Left hindlimb (tissue), 1 donor: ENCODE results near the gene APELA.
"Not testable (repeated sequence)": the region's sequence is repeated elsewhere in the genome, so short reads cannot be mapped to it uniquely, and the experiment has no call there.

Source experiments
- DNase-seq: peaks from one replicate; pipeline ENCODE4 v3.0.0-alpha.2; 2018

APELA gene, protein sequence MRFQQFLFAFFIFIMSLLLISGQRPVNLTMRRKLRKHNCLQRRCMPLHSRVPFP

DNA sequence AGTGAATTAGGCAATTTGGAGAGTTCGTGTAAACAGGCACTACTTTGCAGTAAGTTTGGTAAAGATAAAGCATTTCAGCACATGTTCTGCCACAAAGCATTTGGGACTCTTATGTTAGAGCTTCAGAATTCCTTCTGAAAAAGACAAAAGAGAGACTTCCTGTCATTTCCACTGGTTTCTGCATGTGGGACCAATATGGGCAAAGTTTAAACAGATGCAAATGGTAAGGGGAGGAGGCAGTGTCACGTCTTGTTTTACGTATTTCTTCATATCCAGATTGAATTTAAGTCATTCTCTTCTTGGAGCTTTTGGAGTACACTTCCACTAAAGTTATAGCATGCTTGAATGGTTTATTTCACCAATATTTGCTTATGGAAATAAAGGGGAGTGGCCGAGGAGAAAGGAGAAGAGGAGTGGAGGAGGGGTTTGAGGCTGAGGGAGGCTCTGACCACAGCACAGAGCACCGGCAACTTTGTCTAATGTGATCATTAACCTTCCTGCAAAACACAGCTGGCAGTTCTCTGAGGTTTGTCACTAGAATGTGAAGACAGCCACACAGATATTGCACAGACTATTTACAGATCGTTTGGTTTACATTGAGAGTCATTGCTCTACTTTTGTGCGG lies at the start of gene APELA:
Gene APELA (plus strand): TSS at position 479 of the 625 bp plus-strand sequence. CDS start 154 bp downstream, outside the sequence.
- DNase-seq = no peak

DNA sequence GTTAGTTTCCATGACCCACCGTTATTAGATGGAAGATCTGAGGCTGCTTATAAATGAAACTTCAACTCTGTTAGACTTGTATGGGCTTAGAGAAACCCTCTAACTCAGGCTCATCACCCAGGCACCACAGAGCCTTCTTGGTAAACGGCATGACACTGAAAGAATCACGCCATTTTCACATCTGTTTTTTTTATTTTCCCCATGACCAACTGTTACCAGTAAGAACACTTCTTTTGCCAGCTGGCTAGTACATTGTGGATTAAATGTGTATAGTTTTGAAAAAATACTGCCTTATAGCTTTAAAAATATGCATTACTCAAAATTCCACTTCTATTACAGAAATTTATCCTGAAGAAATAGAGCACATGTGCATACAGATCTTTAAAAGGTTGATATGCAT lies 48.0 kb upstream of the APELA start:
- DNase-seq = no peak

DNA sequence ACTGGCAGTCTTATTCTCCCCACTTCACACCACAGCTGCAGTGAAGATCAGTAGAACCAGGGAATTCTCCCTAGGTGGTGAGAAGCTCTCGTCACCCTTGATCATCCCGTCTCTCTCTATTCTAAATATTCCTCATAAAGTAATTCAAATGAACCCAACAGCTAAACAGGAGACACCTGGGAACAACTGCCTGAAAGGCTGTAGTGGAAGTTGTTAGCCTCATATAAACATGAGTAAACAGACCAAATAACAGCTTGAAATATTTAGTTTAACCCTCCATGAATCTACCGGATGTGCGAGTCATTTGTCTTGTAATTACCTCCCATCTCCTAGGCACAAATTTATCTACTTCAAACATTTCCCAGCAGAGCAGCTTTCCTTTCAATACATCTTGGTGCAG lies 30.4 kb upstream of the APELA start:
- DNase-seq = no peak

DNA sequence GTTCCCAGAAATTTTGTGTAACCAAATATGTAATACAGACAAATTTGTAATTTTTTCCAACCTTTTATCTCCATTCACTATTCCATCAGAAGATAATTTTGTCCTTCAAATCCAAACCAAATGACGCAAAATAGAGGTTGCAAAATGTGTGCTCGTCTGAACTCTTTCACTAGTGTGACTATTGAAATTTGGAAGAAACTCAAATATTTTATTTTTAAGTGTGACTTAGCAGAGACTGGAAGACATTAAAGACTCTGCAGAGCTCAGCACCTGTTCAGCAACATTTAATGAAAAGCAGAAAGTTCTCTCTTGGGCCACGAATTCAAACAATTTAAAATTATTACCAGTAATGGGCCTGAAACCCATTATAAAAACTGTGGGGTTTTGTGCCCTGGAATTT lies 30.0 kb upstream of the APELA start:
- no peak for DNase-seq

DNA sequence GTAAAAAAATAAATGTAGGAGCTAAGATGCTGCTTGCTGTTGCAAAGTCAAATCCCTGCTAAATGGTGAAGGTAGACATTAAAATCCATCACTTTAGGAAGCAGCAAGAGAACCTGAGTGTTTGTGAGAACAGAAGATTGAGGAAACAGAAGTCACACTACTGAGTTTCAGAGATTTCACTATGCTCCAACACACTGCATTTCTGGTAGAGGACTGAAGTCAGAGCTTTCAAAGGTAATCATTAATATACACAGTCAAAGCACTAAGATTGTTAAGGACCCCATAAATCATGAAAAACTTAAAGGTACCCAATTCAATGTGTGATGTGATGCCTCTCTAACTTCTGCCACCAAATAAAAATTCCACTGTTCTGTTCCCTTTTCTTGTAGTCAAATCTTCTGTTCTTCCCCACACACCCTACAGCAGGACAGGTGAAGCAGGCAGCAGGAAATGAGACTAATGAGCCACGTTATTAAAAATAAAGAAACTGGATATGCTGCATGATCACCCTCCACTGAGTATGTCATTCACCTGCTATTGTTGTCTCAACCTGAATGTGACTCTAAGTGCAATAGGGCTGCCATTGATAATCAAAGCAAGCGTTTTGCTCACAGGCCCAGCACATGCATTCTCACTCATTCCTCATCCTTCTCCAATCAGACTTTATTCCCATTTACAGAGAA lies 28.9 kb upstream of the APELA start:
- no peak for DNase-seq

DNA sequence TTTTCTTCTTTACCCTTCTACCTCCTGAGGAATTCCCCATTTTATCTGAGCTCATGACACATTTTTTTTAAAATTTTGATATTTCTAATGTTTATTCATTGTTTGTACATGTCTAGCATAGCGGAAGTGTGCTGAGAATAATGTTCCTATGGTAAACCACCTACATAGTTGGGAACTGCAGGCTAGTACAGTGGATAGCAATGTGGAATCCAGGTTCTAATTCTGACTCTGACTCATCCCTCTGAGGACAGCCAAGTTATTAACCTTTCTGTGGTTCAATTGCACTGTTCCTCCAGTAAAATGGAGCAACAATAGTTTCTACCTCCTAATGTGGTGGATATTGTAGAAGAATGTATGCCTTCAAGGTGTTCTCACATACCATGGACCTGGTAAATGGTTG lies 20.6 kb upstream of the APELA start:
- DNase-seq = no peak

DNA sequence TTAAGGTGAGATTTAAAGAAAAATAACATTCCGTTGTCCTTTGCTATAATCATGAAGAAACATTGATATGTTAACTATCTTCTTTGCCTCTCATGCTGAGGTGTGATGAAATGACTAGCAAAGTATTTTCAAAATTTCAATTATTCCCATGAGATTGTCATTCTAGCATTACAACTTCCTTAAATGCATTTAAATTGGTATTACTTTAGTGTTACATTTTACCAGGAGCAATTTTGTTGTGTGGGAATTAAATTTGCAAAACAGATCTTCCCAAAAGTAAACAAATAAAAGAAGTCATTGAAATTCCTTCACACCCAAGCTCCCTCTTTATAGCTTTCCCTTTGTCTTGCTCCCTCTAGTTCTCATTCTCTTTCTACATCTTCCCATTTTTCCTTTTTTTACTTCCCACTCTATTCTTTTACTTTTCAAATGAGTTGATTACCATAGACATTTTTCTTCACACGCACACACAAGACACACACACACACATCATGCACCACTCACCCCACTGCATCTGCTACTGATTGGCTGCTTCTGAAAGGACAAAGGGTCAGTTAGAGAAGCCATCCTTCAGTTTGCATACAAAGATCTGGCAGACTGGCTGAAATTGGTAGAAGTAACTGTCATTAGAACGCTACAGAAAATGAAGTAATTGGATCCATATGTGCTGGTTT lies 10.0 kb upstream of the APELA start:
- no peak for DNase-seq

DNA sequence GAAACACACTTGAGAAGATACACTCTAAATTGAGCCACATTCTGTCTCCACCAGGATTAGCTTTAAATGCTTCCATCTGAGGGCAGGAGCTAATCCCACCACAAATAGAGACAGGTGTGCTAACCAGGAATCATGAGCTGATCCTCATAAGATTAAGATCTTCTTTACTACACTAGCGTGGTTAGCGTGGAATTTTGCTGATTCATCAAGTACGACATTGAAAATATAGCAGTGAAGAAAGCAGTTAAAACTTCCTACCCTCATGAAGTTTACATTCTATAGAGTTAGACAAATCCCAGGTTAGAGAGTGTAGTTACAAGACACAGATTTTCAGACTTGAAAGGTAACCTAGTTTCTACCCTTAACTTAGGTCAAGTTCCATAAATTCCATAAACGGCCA lies 5.3 kb upstream of the APELA start:
- DNase-seq = no peak

DNA sequence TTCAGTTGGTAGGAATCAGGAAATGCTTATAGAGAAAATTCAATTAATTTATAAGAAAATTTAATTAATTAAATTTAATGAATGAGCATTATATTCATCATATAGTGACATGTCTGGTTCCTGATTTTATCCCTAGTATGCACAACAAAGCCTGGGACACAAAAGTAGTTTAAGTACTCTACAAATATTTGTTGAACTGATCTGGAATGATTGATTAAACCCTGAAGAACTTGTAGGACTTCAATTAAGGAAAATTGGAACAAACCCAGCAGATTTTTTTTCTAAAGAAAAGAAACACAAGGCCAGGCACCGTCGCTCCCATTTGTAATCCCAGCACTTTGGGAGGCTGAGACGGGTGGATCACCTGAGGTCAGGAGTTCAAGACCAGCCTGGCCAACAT lies 4.5 kb upstream of the APELA start:
- no peak for DNase-seq

DNA sequence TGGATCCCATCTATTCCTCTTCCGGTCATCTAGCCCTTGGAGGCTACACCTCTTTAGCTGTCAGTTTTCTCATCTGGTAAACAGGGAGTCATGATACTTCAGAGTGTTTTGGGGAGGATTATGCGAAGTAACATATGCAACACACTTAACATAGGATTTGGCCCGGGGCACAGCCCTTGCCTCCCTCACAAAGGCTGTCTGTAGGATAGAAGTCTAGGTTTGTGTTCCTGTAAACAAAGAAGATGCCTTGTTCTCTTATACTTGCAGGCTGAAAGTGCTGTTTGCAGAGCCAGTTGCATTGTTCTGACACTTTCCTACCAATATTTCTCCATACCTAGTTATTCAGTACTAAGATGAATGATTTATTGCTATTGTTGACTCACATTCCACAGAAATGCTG lies 2.2 kb upstream of the APELA start:
- no peak for DNase-seq

DNA sequence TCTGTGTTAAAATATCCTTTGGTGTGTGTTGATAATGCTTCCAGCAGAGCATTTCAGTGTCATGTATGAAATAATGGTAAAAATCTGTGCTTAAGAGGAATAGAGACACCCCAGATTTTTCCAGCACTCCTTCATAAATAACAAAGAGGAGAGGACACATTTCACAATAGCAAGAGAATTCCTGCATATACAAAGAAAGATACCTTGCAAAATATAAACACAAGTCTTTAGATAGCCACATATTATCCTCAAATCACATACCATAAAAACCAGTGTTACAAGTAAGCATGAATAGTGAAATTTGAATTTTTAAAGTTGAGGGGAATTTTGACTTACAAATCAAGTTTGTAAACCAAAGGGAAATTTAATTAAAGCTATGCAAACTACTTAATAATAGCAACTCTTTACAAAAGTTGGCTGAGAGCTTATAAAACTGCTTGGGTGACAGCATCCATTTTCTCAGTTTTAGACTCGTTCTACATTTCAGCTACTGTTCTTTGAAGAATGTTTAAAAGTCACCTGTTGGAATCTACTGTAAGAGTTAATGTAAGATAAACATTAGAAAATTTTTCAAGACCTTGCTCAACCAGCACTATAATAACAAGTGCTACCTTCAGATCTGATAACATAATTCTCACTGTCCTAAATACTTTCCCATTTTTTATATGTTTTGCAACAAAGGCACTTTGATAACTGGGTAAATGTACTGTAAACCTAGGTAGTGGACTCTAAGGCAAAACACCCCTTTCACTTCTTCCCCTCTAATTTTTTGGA lies 3.7 kb downstream of the APELA start:
- no peak for DNase-seq

DNA sequence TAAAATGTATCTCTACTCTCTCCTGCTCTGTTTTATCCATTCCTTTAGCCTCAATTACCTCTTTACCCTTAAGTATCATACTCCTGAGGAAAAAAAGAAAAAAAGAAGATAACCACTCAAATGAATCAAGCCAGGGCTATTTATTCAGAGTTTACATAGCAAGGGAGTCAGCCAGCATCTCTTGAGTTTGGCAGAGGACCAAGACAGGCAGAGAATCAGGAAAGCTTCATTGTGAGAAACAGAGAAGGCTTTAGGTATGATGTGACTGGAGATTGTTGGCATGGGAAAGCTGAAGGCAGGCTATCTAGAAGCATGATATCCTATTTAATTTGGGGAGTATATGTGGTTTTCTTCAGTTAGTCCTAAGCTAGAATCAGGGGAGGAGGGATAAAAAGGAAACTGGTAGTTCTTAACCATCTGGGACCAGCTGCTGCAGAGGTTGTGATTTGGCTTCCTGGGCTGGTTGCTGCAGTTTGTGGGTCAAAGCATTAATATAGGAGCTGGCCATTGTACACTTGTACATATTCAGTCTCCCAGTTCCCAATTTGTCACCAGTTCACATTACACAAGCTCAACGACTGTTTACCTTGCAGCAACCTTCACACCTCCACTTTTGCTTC lies 11.2 kb downstream of the APELA start:
- no peak for DNase-seq

DNA sequence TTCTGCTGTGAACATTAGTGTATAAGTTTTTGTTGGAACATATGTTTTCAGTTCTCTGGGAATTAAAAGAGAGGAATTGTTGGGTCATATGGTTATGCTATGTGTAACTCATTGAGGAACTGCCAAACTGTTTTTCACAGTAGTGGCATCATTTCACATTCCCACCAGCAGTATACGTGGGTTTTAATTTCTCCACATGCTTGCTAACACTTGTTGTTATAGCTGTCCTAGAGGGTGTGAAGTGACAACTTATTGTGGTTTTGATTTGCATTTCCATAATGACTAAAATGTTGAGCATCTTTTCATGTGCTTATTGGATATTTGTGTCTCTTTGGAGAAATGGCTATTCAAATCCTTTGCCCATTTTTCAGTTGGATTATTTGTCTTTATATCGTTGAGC lies 13.7 kb downstream of the APELA start:
- no peak for DNase-seq

DNA sequence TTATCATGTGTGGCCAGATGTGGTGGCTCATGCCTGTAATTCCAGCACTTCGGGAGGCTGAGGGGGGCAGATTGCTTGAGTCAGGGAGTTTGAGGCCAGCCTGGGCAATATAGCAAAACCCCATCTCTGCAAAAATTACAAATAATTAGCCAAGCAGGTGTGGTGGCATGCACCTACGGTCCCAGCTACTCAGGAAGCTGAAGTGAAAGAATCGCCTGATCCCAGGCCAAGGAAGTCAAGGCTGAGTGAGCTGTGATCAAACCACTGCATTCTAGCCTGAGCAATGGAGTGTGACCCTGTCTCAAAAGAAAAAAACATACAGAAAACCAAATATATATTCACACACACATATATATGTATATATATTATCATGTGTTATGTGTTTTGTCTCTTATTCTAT lies 15.0 kb downstream of the APELA start:
- DNase-seq = no peak

DNA sequence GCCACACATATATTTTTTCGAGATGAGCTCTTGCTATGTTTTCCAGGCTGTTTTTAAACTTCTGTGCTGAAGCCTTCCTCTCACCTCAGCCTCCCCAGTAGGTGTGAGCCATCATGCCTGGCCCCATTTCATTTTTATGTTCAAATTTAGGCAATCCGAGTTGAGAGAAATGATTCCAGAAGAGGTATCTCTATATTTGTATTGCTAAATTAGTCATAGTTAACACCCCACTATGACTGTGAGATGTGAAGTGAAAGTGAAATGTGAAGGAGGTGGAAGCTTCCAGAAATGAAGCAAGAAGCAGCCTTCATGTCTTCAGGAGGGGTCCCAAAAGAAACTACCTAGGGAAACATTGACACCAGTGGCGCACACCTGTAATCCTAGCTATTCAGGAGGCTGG lies 17.7 kb downstream of the APELA start:
- no peak for DNase-seq

DNA sequence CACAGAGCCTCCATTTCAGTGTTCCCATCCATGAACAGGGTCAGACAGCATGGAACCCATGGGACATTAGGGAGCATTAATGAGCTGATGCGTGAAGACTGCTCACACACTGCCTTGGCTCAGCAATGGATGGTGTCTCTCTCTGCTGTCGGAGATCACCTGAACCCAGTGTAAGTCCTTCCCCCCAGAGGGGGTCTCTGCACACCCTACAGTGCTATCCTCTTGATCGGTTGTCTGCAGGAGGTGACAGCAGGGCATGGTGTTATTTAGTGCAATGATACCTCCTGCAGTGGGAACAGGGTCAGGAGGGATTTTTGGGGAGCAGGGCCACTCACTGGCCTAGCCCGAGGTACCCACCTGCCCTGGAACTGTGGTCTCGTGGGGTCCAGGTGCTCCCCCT lies 25.6 kb downstream of the APELA start:
- DNase-seq = no peak

DNA sequence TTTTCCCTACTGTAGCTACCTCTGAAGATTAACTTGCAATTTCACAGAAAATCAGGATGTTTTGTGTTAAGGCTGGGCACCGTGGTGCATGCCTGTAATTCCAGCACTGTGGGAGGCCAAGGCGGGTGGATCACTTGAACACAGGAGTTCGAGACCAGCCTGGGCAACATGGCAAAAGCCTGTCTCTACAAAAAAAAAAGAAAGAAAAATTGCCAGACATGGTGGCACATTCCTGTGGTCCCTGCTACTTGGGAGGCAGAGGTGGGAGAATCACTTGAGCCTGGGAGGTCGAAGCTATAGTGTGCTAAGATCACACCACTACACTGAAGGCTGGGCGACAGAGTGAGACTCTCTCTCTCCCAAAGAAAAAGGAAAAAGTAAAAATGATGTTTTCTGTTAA lies 27.4 kb downstream of the APELA start:
- no peak for DNase-seq

DNA sequence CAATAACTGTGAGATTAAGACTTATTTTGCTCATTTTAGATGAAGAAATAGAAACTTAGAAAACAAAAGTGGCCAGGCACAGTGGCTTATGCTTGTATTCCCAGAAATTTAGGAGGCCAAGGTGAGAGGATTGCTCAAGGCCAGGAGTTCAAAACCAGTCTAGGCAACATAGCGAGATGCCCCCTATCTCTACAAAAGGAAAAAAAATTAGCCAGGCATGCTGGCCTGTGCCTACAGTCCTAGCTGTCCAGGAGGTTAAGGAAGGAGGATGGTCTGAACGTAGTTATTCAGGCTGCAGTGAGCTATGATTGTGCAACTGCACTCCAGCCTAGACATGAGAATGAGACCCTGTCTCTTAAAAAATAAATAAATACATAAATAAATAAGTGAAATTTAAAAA lies 28.0 kb downstream of the APELA start:
- DNase-seq = no peak

DNA sequence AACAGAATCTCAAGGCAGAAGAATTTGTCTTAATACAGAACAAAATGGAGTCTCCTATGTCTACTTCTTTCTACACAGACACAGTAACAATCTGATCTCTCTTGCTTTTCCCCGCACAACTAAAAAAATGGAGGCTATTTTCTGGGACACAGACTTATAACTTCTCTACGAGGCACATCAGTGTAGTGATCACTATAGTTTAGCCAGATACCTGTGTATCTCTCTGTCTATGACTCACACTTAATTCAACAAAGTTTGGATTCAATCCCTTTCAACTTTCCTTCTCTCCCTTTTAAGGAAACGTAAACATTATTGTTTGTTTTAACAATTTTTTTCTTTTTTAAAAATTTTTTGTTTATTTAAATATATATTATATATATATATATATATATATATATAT lies 29.4 kb downstream of the APELA start:
- no peak for DNase-seq

DNA sequence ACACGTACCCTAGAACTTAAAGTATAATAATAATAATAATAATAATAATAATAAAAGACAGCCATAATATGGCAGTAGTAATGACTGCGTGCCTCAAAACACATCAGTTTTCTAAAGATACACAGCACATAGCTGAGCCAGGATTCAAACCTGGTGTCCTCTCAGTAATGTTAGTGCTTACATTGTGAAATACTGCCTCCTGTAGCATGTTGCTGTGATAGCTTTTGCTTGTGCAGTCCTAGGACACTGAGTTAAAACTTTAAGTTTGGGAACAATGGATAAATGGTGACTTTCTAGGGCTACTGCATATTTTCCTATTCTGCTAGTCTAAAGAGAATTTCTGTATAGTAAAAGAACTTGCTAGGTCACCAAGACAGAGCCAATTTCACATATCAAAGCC lies 36.5 kb downstream of the APELA start:
- not testable (repeated sequence) for DNase-seq

DNA sequence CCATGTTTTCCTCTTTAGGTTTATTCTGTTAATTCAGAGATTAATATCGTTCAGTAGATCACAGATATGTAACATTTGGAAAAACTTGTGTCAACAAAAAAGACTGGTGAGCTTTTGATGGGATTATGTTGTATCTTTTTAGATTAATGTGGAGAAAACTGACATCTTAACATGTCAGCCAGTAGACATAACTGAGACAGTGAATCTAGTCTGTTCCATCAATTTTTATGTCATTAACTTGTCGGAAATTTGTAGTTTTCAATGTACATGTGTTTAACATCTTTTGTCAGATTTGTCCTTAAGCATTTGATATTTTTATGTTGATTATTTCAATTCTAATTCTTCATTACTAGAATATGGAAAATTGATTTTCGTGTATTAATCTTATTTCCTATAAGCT lies 42.0 kb downstream of the APELA start:
- DNase-seq = no peak

DNA sequence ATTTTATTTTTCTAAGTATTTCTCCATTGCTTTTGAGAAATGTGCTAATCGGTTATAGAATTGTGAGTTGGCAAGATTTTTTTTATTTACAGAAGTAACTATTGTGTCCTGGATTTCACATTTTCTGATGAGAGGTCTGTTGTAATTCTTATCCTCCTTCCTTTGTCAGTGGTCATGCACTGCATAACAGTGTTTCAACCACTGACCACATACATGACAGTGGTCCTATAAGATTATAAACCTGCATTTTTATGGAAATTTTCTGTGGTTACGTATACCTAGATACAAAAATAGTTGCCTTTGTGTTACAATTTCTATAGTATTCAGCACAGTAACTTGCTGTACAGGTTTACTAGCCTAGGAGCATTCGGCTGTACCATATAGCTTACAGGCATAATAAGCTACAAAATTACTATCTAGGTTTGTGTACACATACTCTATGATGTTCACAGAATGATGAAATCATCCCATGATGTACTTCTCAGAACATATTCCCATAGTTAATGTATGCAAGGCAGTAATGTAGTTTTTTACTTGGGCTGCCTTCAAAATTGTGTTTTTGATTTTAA lies 47.8 kb downstream of the APELA start:
- DNase-seq = no peak

DNA sequence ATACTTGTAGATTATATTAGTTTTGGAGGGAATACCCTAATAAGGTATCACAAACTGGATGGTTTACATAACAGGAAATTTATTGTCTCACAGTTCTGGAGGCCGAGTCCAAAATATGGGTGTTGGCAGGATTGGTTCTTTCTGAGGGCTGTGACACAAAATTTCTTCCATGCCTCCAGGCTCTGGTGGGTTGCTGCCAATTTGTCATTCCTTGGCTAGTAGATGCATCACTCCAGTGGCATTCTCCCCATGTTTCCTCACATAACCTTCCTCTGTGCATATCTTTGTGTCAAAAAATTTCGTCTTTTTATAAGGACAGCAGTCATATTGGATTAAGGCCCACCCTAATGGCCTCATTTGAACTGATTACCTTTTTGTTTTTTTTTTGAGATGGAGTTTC lies 49.3 kb downstream of the APELA start:
- DNase-seq = no peak
